OCI-LY7 (cell line): ENCODE results near the gene PIGN. TPM values are rescaled to one million over a fixed set of nuclear protein-coding genes. Genes with fewer than 3 reads are reported as not detected.

Experiments used
- BruUV-seq: library from RNA; stranded (reverse); fragments of 400-500 nt; replicated peaks from 2 replicates; lab custom pipeline; 2021; lab: Mats Ljungman, UMichigan
- CTCF ChIA-PET: fragments of 300-600 bp; sonication (Branson Sonifier 250); formaldehyde crosslinking; loops from one replicate; lab custom pipeline; 2022; ENCODE audit warnings: antibody characterized with exemption; ENCODE audit not compliant: unreplicated experiment; lab: Charles Lee
- POLR2A ChIA-PET: fragments of 300-600 bp; sonication (Branson Sonifier 250); formaldehyde crosslinking; loops from one replicate; lab custom pipeline; 2022; ENCODE audit warnings: antibody characterized with exemption; lab: Charles Lee
- DNase-seq: peaks from one replicate; pipeline ENCODE4 v3.0.0-alpha.2; 2015; ENCODE audit warnings: low spot score
- H2AFZ ChIP-seq: fragments of 200-600 bp; sonication (generic), shearing (Covaris generic); 2 replicates; pipeline ENCODE4 v1.6.1; 2014; ENCODE audit warnings: mild to moderate bottlenecking, antibody characterized with exemption, low read length, moderate library complexity
- H3K27ac ChIP-seq: fragments of 200-600 bp; sonication (generic); 2 replicates; pipeline ENCODE4 v1.5.1; 2014; ENCODE audit warnings: mixed run types, low read depth, mild to moderate bottlenecking, moderate library complexity, low read length, inconsistent platforms; ENCODE audit not compliant: poor library complexity, severe bottlenecking
- H3K36me3 ChIP-seq: fragments of 200-600 bp; sonication (generic); 2 replicates; pipeline ENCODE4 v1.6.1; 2014; ENCODE audit warnings: mild to moderate bottlenecking, antibody characterized with exemption, low read length, moderate library complexity, mixed read lengths; ENCODE audit not compliant: insufficient read depth
- H3K4me1 ChIP-seq: fragments of 200-600 bp; sonication (generic); 2 replicates; pipeline ENCODE4 v1.5.1; 2014; ENCODE audit warnings: mild to moderate bottlenecking, low read length; ENCODE audit not compliant: insufficient read depth, poor library complexity, severe bottlenecking
- H3K4me2 ChIP-seq: fragments of 200-600 bp; sonication (generic); 2 replicates; pipeline ENCODE4 v1.6.1; 2014; ENCODE audit warnings: mild to moderate bottlenecking, low read length
- H3K4me3 ChIP-seq: fragments of 200-600 bp; sonication (generic); 2 replicates; pipeline ENCODE4 v1.5.1; 2014; ENCODE audit warnings: mild to moderate bottlenecking, low read depth, low read length; ENCODE audit not compliant: poor library complexity, severe bottlenecking
- H3K79me2 ChIP-seq: fragments of 200-600 bp; sonication (generic); 2 replicates; pipeline ENCODE4 v1.6.1; 2016; ENCODE audit warnings: low read depth, mild to moderate bottlenecking, low read length, moderate library complexity, mixed read lengths; ENCODE audit not compliant: insufficient read depth
- H3K9me2 ChIP-seq: fragments of 200-600 bp; sonication (generic); 2 replicates; pipeline ENCODE4 v1.6.1; 2016; ENCODE audit warnings: mild to moderate bottlenecking, low read length, mixed read lengths; ENCODE audit not compliant: insufficient read depth
- H3K9me3 ChIP-seq: fragments of 200-600 bp; sonication (generic); 2 replicates; pipeline ENCODE4 v1.6.1; 2014; ENCODE audit warnings: mild to moderate bottlenecking, mixed run types, low read length, mixed read lengths
- H4K20me1 ChIP-seq: fragments of 200-600 bp; sonication (generic); 2 replicates; pipeline ENCODE4 v1.6.1; 2014; ENCODE audit warnings: mild to moderate bottlenecking, antibody characterized with exemption, low read length, moderate library complexity, mixed read lengths; ENCODE audit not compliant: insufficient read depth
- EZH2phosphoT487 ChIP-seq: fragments of 200-600 bp; sonication (generic); IDR thresholded peaks from 2 replicates; pipeline ENCODE4 v1.6.1; 2018; ENCODE audit warnings: low read depth, borderline replicate concordance, mild to moderate bottlenecking, mixed run types, antibody characterized with exemption, low read length, moderate library complexity, mixed read lengths
- intact Hi-C: fragments of 100-400 bp; cut with micrococcal nuclease; formaldehyde crosslinking; loops from one replicate; pipeline ENCODE4 v1.10.0; 2022; ENCODE audit not compliant: unreplicated experiment
- total RNA-seq, 2 experiments: library from RNA; depleted of rRNA in 1 of 2; stranded (reverse); fragments of >200 nt in 1 of 2; shearing (Covaris generic) in 1 of 2; gene quantifications; 2 replicates each; pipeline ENCODE4 v1.2.3, GENCODE V29; 2014 to 2022
- TF ChIP-seq, protein P1 (sequence below): fragments of 200-600 bp; sonication (generic); conservative IDR thresholded peaks from 2 replicates; pipeline ENCODE4 v1.5.1; 2014; ENCODE audit warnings: mild to moderate bottlenecking, antibody characterized with exemption, low read length, moderate library complexity, mixed read lengths

The PIGN gene
- total RNA-seq, 2 experiments from 2014 or later: 10.9 to 23.7 TPM

DNA sequence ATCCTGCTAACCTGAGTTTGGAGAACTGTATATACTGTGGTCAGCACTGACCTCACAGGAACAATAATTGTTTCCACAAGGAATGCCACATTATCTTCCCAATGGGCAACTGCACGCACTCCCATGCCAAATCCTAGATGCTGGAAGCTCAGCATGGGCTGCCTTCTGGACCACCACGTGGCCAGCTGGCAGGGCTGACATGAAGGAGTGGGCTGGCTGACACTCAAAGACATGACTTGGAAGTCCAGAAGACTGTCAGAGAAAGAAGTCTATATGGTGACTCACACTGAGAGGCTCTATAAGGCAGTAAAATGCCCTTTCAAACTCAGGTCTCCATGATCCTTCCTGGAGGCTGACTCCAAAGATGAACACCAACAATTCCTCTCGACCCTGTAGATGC lies 195.7 kb downstream of the PIGN start:
- no peak overlapping the region for H2AFZ ChIP-seq

More for the DNA sequence above, 195.7 kb downstream of the PIGN start:
- no peak overlapping the region for H3K4me2 ChIP-seq
- no peak for DNase-seq
- H3K79me2 ChIP-seq: no peaks in the 10 kb centered on the region
- H3K27ac ChIP-seq: no peak overlapping the region
- H4K20me1 ChIP-seq: no peaks in the 10 kb centered on the region
- no peaks in the 10 kb centered on the region for H3K4me1 ChIP-seq
- no peak for TF ChIP-seq EZH2phosphoT487
- TF ChIP-seq, protein P1, sequence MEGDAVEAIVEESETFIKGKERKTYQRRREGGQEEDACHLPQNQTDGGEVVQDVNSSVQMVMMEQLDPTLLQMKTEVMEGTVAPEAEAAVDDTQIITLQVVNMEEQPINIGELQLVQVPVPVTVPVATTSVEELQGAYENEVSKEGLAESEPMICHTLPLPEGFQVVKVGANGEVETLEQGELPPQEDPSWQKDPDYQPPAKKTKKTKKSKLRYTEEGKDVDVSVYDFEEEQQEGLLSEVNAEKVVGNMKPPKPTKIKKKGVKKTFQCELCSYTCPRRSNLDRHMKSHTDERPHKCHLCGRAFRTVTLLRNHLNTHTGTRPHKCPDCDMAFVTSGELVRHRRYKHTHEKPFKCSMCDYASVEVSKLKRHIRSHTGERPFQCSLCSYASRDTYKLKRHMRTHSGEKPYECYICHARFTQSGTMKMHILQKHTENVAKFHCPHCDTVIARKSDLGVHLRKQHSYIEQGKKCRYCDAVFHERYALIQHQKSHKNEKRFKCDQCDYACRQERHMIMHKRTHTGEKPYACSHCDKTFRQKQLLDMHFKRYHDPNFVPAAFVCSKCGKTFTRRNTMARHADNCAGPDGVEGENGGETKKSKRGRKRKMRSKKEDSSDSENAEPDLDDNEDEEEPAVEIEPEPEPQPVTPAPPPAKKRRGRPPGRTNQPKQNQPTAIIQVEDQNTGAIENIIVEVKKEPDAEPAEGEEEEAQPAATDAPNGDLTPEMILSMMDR: no peak
- no peak overlapping the region for H3K4me3 ChIP-seq
- ChIA-PET CTCF (no interaction called here), POLR2A (no interaction called here)
- H3K36me3 ChIP-seq: no peaks in the 10 kb centered on the region
- intact Hi-C loops: no loop called here
- no peaks in the 10 kb centered on the region for H3K9me3 ChIP-seq
- no peaks in the 10 kb centered on the region for H3K9me2 ChIP-seq
- BruUV-seq: no TSS peak

Other genes starting within 250 kb of the PIGN start
- 12.3 and 23.1 TPM in 2 replicates for gene RELCH, start 199 bp upstream of the PIGN start, total RNA-seq (2014; rRNA removed; shearing (Covaris generic))
- 21.2 and 21.9 TPM in 2 replicates for gene RELCH, start 199 bp upstream of the PIGN start, total RNA-seq (2022)
- gene TNFRSF11A, start 138.3 kb upstream of the PIGN start, total RNA-seq (2014; rRNA removed; shearing (Covaris generic)): not detected in 2 replicates
- gene TNFRSF11A, start 138.3 kb upstream of the PIGN start, total RNA-seq (2022): not detected in 2 replicates